Measurements from ENCODE around the gene PSMD6. TPM values are rescaled to one million over a fixed set of nuclear protein-coding genes. Genes with fewer than 3 reads are reported as not detected.

The PSMD6 gene
- total and polyA plus RNA-seq, 2 donors (not counting 3 experiments of a cell fraction or from before 2014, with no cell fraction given), result 53.7 to 90.8 TPM

GRCh38 chr3:64056606-64057180 is 33.4 kb upstream of the PSMD6 start:
- H4K20me1 ChIP-seq (replicated peaks; ENCODE audit: control insufficient read depth, extremely low read depth, insufficient read depth, low read length), result no peaks in the 10 kb centered on the region
- no peak overlapping the region for H3K9ac ChIP-seq (replicated peaks; ENCODE audit: extremely low read depth, insufficient read depth, low read length)

More at GRCh38 chr3:64056606-64057180, 33.4 kb upstream of the PSMD6 start:
- TF ChIP-seq POLR2AphosphoS5 (IDR thresholded peaks at IDR 0.05; ENCODE audit: insufficient read depth, low read depth, low read length), result no peak
- no peak for TF ChIP-seq POLR2A (IDR thresholded peaks at IDR 0.05; ENCODE audit: low read depth, low read length)
- no peak for TF ChIP-seq FOS (IDR thresholded peaks at IDR 0.05; ENCODE audit: borderline replicate concordance, insufficient read depth, low read length)
- TF ChIP-seq CTCF (IDR thresholded peaks at IDR 0.05; ENCODE audit: extremely low read depth in 1 of 2, insufficient read depth in 1 of 2, low read depth in 1 of 2, low read length in 2 of 2), result no peak
- no peak for TF ChIP-seq GATA2 (IDR thresholded peaks at IDR 0.05; ENCODE audit: insufficient read depth, insufficient read length, low read depth, low read length)
- no peak for TF ChIP-seq JUN (IDR thresholded peaks at IDR 0.05; ENCODE audit: borderline replicate concordance, insufficient read depth, insufficient read length, low read depth)
- TF ChIP-seq, protein P1, sequence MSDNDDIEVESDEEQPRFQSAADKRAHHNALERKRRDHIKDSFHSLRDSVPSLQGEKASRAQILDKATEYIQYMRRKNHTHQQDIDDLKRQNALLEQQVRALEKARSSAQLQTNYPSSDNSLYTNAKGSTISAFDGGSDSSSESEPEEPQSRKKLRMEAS (IDR thresholded peaks at IDR 0.05; ENCODE audit: insufficient read depth, insufficient read length), result no peak
- no peak for TF ChIP-seq MYC (IDR thresholded peaks at IDR 0.05; ENCODE audit: low read depth, low read length)
- no peak for TF ChIP-seq EZH2 (IDR thresholded peaks at IDR 0.05; ENCODE audit: borderline replicate concordance, low read depth, low read length, severe bottlenecking)
- H3K9me1 ChIP-seq (replicated peaks; ENCODE audit: control insufficient read depth, extremely low read depth, insufficient read depth, low read length), result no peaks in the 10 kb centered on the region
- dilution Hi-C loops (cut with MboI; ENCODE audit: extremely low pct_ligation_motif_present, low sequenced_read_pairs) (no loop called here), intact Hi-C loops (cut with micrococcal nuclease) (no loop called here)
- H3K4me3 ChIP-seq (replicated peaks in 1 of 3; ENCODE audit: insufficient read depth in 1 of 3, low read depth in 1 of 3, low read length in 3 of 3), result no peak overlapping the region
- H3K4me1 ChIP-seq (ENCODE audit: control insufficient read depth, extremely low read depth, insufficient read depth, low read length), result no peaks in the 10 kb centered on the region
- H3K36me3 ChIP-seq (ENCODE audit: control insufficient read depth in 2 of 2, extremely low read depth in 1 of 2, insufficient read depth in 2 of 2, low read length in 2 of 2), result no peaks in the 10 kb centered on the region
- BruUV-seq (replicated peaks), result no TSS peak
- CTCF ChIA-PET, result no interaction called here
- FAIRE-seq (no peak), DNase-seq (ENCODE audit: low read depth, low spot score) (no peak)
- peaks cover 14 to 17% of the 10 kb centered on the region in 2 experiments for H3K27me3 ChIP-seq (ENCODE audit: control insufficient read depth in 2 of 2, insufficient read depth in 2 of 2, low read length in 2 of 2)
- POLR2A ChIA-PET, result no interaction called here
- H3K79me2 ChIP-seq (ENCODE audit: control insufficient read depth, insufficient read depth, low read length), result no peaks in the 10 kb centered on the region
- no peak overlapping the region for H3K27ac ChIP-seq (ENCODE audit: insufficient read depth, low read depth, low read length)
- no peak overlapping the region for H2AFZ ChIP-seq (ENCODE audit: low read depth, low read length)
- H3K4me2 ChIP-seq (ENCODE audit: insufficient read depth, low read length), result no peak overlapping the region
- H3K9me3 ChIP-seq (replicated peaks; ENCODE audit: control insufficient read depth, insufficient read depth, low read length), result no peaks in the 10 kb centered on the region

Data from endothelial cell of umbilical vein (primary cell).